CD8-positive, alpha-beta memory T cell (primary cell): ENCODE results near the gene SREK1IP1. TPM values are rescaled to one million over a fixed set of nuclear protein-coding genes. Genes with fewer than 3 reads are reported as not detected.

Experiments
- CTCF ChIA-PET: fragments of 350-600 bp; sonication (Branson Sonifier 250); formaldehyde crosslinking; loops from one replicate; lab custom pipeline; 2021; ENCODE audit warnings: antibody characterized with exemption; lab: Charles Lee
- POLR2A ChIA-PET: fragments of 350-600 bp; sonication (Branson Sonifier 250); formaldehyde crosslinking; loops from one replicate; lab custom pipeline; 2021; ENCODE audit warnings: antibody characterized with exemption; lab: Charles Lee
- DNase-seq, 5 donors: peaks; one replicate each; pipeline versions ENCODE4 v3.0.0 to v3.0.0-alpha.2; 2020 to 2022; ENCODE audit warnings: mixed read lengths in 1 of 5
- H3K27ac ChIP-seq: one replicate; pipeline ENCODE4 v1.7.0; 2013; ENCODE audit warnings: low read depth, mild to moderate bottlenecking, low read length, moderate library complexity
- H3K27me3 ChIP-seq: 2 replicates; pipeline ENCODE4 v1.7.0; 2013; ENCODE audit warnings: low read length, mild to moderate bottlenecking; ENCODE audit not compliant: insufficient read depth, poor library complexity, severe bottlenecking
- H3K36me3 ChIP-seq: 2 replicates; pipeline ENCODE4 v1.7.0; 2013; ENCODE audit warnings: mild to moderate bottlenecking, low read length, moderate library complexity; ENCODE audit not compliant: insufficient read depth
- H3K4me1 ChIP-seq: 2 replicates; pipeline ENCODE4 v1.7.0; 2013; ENCODE audit warnings: mild to moderate bottlenecking, low read length, moderate library complexity; ENCODE audit not compliant: insufficient read depth
- H3K4me3 ChIP-seq: 2 replicates; pipeline ENCODE4 v1.7.0; 2013; ENCODE audit warnings: mild to moderate bottlenecking, low read length
- H3K9me3 ChIP-seq: 2 replicates; pipeline ENCODE4 v1.7.0; 2013; ENCODE audit warnings: mild to moderate bottlenecking, low read length
- H3K27ac Mint-ChIP-seq, 8 donors: one replicate each; pipeline ENCODE4 v1.8.0; 2020 to 2021; ENCODE audit warnings: mixed read lengths in 8 of 8, mild to moderate bottlenecking in 6 of 8, inconsistent platforms in 3 of 8, moderate library complexity in 3 of 8
- H3K27me3 Mint-ChIP-seq, 2 donors: one replicate each; pipeline ENCODE4 v1.8.0; 2020 to 2021; ENCODE audit warnings: mixed read lengths in 2 of 2, mild to moderate bottlenecking in 1 of 2, moderate library complexity in 1 of 2
- H3K36me3 Mint-ChIP-seq, 3 donors: one replicate each; pipeline ENCODE4 v1.8.0; 2020 to 2021; ENCODE audit warnings: mixed read lengths in 3 of 3, inconsistent platforms in 1 of 3, mild to moderate bottlenecking in 1 of 3
- H3K4me1 Mint-ChIP-seq, 3 donors: one replicate each; pipeline ENCODE4 v1.8.0; 2020 to 2021; ENCODE audit warnings: mixed read lengths in 3 of 3, inconsistent platforms in 1 of 3, mild to moderate bottlenecking in 1 of 3
- H3K4me3 Mint-ChIP-seq, 7 donors: one replicate each; pipeline ENCODE4 v1.8.0; 2020 to 2021; ENCODE audit warnings: mixed read lengths in 7 of 7, mild to moderate bottlenecking in 6 of 7, moderate library complexity in 4 of 7, inconsistent platforms in 2 of 7
- H3K9me3 Mint-ChIP-seq, 5 donors: one replicate each; pipeline ENCODE4 v1.8.0; 2020 to 2022; ENCODE audit warnings: mixed read lengths in 5 of 5, mild to moderate bottlenecking in 3 of 5, moderate library complexity in 2 of 5, inconsistent platforms in 1 of 5
- polyA plus RNA-seq: library from polyadenylated mRNA; unstranded; fragments of 300-500 nt; fragmentation: Illumina TruSeq; gene quantifications from one replicate; pipeline ENCODE4 v1.2.3, GENCODE V29; 2021
- total RNA-seq, 2 experiments: library from RNA; stranded (reverse); gene quantifications; one replicate each; pipeline ENCODE4 v1.2.3, GENCODE V29; 2021

SREK1IP1 gene
- total RNA-seq: 10 to 100 TPM; 27.3 to 28.2 TPM
- 27.7 TPM for polyA plus RNA-seq

DNA sequence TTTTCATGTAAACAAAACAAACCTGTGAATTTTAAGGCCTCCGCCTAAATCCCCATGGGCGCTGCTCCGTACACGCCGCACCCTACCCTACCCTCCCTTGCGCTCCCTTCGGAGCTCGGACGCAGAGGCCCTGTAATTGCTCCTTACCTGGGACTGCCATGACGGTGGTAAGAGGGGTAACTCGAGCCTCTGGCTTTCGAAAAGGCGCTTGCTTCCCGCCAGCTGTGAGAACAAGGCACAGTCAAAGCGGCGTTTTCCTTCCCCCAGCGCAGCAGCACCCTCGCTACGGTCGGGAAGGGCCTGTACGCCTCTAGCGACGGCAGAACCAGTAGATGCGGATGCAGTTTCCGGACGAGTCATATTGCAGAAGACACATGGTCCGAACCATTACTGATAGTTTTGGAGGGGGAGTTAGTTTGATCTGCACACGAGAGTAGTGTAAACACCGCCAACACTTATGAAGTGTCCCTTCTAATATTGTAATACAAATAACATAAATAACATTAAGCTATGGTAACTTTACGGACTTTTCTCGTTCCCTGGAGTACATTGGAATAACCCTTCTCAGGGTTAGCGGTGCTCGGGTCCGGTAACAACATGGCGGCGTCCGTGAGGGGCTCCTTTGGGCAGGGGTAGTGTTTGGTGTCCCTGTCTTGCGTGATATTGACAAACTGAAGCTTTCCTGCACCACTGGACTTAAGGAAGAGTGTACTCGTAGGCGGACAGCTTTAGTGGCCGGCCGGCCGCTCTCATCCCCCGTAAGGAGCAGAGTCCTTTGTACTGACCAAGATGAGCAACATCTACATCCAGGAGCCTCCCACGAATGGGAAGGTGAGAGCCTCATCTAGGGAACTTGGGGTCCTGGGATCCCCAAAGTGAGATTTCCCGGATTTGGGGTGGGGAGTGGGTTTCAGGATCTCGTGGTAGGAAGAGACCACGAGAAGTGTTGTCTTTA is at the start of gene SREK1IP1, which contains the start of gene CWC27:
Gene SREK1IP1 (minus strand): TSS at position 334 of the 955 bp plus-strand sequence. CDS start 174 bp downstream, at position 160.
Gene CWC27 (plus strand): TSS at position 573 of the 955 bp plus-strand sequence. CDS start 217 bp downstream, at position 790.
- peak within 1 kb of the TSS; percentile 93 for H3K27ac ChIP-seq
- DNase-seq: peak; percentile 62 to 88 (median 79)
- Mint-ChIP-seq H3K4me1 (peaks cover 64 to 83% (median 77%) of the 10 kb centered on the region in 3 donors), H3K27ac (peak within 1 kb of the TSS; percentile 86 to 100 (median 97)), H3K27me3 (no peaks in the 10 kb centered on the region), H3K9me3 (no peaks in the 10 kb centered on the region), H3K36me3 (peaks cover 0 to 29% (median 6%) of the 10 kb centered on the region in 3 donors), H3K4me3 (peak within 1 kb of the TSS; percentile 93 to 100 (median 99))
- H3K9me3 ChIP-seq: no peaks in the 10 kb centered on the region
- H3K4me1 ChIP-seq: peaks cover 34% of the 10 kb centered on the region
- ChIA-PET CTCF (interaction anchor here (0.7 to 1.7 kb wide), 6 partner anchors 10 to 715 kb away, joined by 3 to 5 read pairs (median 3); no protein-coding TSS in a partner anchor), POLR2A (interaction anchor here (0.6 to 2.5 kb wide), 5 partner anchors 10 to 795 kb away, joined by 3 to 10 read pairs (median 3); partner anchors contain the start of genes CENPK and PPWD1)
- H3K4me3 ChIP-seq: peak within 1 kb of the TSS; percentile 92
- no peaks in the 10 kb centered on the region for H3K36me3 ChIP-seq
- no peaks in the 10 kb centered on the region for H3K27me3 ChIP-seq

DNA sequence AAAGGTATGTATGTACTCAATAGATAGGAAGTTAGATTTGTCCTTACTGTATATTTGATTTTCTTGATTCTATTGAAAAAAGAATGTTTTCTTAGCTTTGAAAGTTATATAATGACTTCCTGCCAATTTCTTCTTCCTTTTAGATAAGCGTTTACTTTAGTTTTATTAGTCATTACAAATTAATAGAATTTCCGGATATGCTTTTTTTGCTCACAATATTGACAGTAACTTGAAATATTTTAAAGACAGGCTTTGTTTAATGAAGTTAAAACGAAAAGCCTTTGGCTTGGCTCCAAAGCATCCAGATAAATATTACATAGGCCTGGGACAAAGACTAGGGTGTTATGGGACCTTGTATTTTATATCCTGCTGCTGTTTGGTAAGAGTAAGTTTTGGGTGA is 49.8 kb upstream of the SREK1IP1 start:
- no peaks in the 10 kb centered on the region for H3K27me3 Mint-ChIP-seq
- peaks cover 7 to 16% (median 10%) of the 10 kb centered on the region in 3 donors for H3K4me1 Mint-ChIP-seq
- POLR2A ChIA-PET: no interaction called here
- Histone ChIP-seq H3K27me3 (no peaks in the 10 kb centered on the region), H3K36me3 (no peaks in the 10 kb centered on the region), H3K9me3 (no peaks in the 10 kb centered on the region), H3K4me1 (no peaks in the 10 kb centered on the region), H3K27ac (no peak overlapping the region), H3K4me3 (no peak overlapping the region)
- DNase-seq: no peak
- no peak overlapping the region for H3K27ac Mint-ChIP-seq
- no peak overlapping the region for H3K4me3 Mint-ChIP-seq
- no peaks in the 10 kb centered on the region for H3K9me3 Mint-ChIP-seq
- peaks cover 4 to 33% (median 18%) of the 10 kb centered on the region in 3 donors for H3K36me3 Mint-ChIP-seq
- CTCF ChIA-PET: no interaction called here

DNA sequence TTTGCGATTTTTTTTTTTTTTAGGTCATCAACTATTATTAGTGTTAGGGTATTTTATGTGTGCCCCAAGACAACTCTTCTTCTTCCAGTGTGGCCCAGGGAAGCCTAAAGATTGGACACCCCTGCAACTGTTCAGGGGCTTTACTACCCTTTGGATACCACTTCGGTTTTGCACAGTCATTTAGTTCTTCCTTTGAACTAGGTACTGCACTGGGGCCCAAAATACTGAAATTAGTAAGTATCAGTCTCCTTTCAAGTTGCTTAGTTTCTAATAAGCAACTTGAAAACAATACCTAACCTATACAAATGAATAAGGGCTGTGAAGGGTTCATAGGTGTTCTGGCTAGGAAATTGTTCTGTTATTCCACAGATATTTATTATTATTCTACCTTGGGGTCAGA is 45.6 kb upstream of the SREK1IP1 start:
- H3K4me1 Mint-ChIP-seq: peaks cover 0 to 6% (median 0%) of the 10 kb centered on the region in 3 donors
- no peaks in the 10 kb centered on the region for H3K9me3 Mint-ChIP-seq
- H3K36me3 ChIP-seq: no peaks in the 10 kb centered on the region
- ChIA-PET CTCF (interaction anchor here (6.4 kb wide), 1 partner anchor 669 kb away, joined by 41 read pairs; the partner anchor contains the start of gene ADAMTS6), POLR2A (no interaction called here)
- peak overlapping the region in 1 of 8 donors; percentile 10 for H3K27ac Mint-ChIP-seq
- peaks cover 0 to 28% (median 15%) of the 10 kb centered on the region in 3 donors for H3K36me3 Mint-ChIP-seq
- no peaks in the 10 kb centered on the region for H3K9me3 ChIP-seq
- H3K4me3 Mint-ChIP-seq: no peak overlapping the region
- no peaks in the 10 kb centered on the region for H3K27me3 ChIP-seq
- DNase-seq: no peak
- H3K27ac ChIP-seq: no peak overlapping the region
- no peak overlapping the region for H3K4me3 ChIP-seq
- no peaks in the 10 kb centered on the region for H3K27me3 Mint-ChIP-seq
- no peaks in the 10 kb centered on the region for H3K4me1 ChIP-seq

DNA sequence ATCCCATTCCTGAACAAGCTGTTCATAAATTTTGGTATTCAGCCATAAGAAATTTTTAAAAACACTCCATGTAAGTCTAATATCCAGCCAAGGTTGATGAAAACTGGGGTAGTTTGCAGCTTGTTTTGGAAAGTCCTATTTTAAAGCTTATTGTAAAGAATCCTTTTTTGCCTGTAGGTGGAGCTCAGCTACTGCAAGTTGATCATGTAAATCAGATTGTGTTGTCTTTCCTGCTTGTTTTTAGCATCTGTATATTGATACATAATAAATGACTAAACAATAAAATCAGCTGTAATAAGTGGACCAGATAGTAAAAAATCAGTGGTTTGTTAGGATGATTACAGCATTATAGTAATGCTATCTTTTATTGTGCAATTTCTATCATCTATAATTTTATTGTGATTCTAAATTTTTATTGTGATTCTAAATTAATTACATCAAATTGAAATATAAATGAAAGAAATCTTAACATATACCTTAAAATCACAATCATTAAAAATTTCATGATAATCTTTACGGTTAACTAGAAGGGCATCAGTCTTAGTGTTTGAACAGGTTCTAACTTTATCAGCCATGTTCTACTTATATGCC is 42.7 kb upstream of the SREK1IP1 start:
- H3K4me3 Mint-ChIP-seq: no peak overlapping the region
- H3K9me3 Mint-ChIP-seq: no peaks in the 10 kb centered on the region
- H3K27ac ChIP-seq: no peak overlapping the region
- no peaks in the 10 kb centered on the region for H3K4me1 Mint-ChIP-seq
- no peaks in the 10 kb centered on the region for H3K36me3 ChIP-seq
- no peaks in the 10 kb centered on the region for H3K4me1 ChIP-seq
- H3K27me3 Mint-ChIP-seq: no peaks in the 10 kb centered on the region
- ChIA-PET CTCF (interaction anchor here (0.8 to 6.4 kb wide), 4 partner anchors 292 to 1946 kb away, joined by 3 to 41 read pairs (median 5); partner anchors contain the start of gene ADAMTS6), POLR2A (interaction anchor here (1.0 kb wide), 1 partner anchor 672 kb away, joined by 6 read pairs; no protein-coding TSS in a partner anchor)
- H3K9me3 ChIP-seq: no peaks in the 10 kb centered on the region
- no peak overlapping the region for H3K4me3 ChIP-seq
- DNase-seq: peak in 2 of 5 donors; percentile 21 to 26
- peak overlapping the region in 1 of 8 donors; percentile 32 for H3K27ac Mint-ChIP-seq
- H3K36me3 Mint-ChIP-seq: peaks cover 0 to 38% (median 16%) of the 10 kb centered on the region in 3 donors
- H3K27me3 ChIP-seq: no peaks in the 10 kb centered on the region

DNA sequence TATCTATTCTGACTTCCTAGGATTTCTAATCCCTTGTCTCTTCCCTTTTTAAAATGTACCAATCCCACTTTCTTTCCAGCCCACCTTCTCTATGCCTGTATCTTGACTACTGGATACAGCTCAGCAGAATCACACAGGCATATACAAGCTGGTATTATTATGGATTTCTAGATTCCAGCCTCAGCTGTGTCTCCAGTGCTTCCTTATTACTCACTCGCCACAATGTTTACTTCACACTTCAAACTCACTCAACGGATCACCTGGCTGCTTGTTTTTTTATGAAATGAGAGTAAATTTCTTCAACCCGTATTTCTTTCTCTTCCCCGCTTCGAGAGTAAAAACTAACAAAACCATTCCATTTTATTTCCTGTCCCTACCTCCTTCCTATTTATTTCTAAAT is 39.0 kb upstream of the SREK1IP1 start:
- peaks cover 0 to 25% (median 12%) of the 10 kb centered on the region in 3 donors for H3K36me3 Mint-ChIP-seq
- ChIA-PET POLR2A (no interaction called here), CTCF (no interaction called here)
- no peak overlapping the region for H3K4me3 ChIP-seq
- no peaks in the 10 kb centered on the region for H3K4me1 Mint-ChIP-seq
- H3K27me3 Mint-ChIP-seq: no peaks in the 10 kb centered on the region
- no peaks in the 10 kb centered on the region for H3K9me3 ChIP-seq
- H3K27ac ChIP-seq: no peak overlapping the region
- no peaks in the 10 kb centered on the region for H3K27me3 ChIP-seq
- no peak overlapping the region for H3K4me3 Mint-ChIP-seq
- DNase-seq: no peak
- no peaks in the 10 kb centered on the region for H3K9me3 Mint-ChIP-seq
- no peaks in the 10 kb centered on the region for H3K4me1 ChIP-seq
- peak overlapping the region in 1 of 8 donors; percentile 17 for H3K27ac Mint-ChIP-seq
- no peaks in the 10 kb centered on the region for H3K36me3 ChIP-seq

DNA sequence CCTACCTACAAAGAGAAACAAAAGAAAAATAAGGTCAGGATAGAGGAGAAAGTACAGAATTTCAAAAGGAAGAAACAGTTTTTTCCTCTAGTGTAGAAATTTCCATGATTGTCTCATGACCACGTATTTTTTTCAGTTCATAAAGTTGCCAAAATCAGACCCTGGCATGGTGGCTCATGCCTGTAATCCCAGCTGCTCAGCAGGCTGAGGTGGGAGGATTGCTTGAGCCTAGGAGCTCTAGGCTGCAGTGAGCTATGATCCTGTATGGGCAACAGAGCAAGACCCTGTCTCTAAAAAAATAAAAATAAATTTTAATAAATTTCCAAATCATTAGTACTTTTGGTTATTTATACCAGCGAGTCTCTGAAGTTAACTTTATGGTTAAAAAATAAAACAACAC is 38.0 kb upstream of the SREK1IP1 start:
- H3K4me3 ChIP-seq: no peak overlapping the region
- H3K4me1 ChIP-seq: no peaks in the 10 kb centered on the region
- Mint-ChIP-seq H3K27me3 (no peaks in the 10 kb centered on the region), H3K36me3 (peaks cover 0 to 25% (median 12%) of the 10 kb centered on the region in 3 donors), H3K27ac (no peak overlapping the region), H3K4me3 (no peak overlapping the region), H3K4me1 (no peaks in the 10 kb centered on the region), H3K9me3 (no peaks in the 10 kb centered on the region)
- ChIA-PET CTCF (no interaction called here), POLR2A (no interaction called here)
- H3K27ac ChIP-seq: no peak overlapping the region
- H3K9me3 ChIP-seq: no peaks in the 10 kb centered on the region
- DNase-seq: no peak
- H3K27me3 ChIP-seq: no peaks in the 10 kb centered on the region
- no peaks in the 10 kb centered on the region for H3K36me3 ChIP-seq

DNA sequence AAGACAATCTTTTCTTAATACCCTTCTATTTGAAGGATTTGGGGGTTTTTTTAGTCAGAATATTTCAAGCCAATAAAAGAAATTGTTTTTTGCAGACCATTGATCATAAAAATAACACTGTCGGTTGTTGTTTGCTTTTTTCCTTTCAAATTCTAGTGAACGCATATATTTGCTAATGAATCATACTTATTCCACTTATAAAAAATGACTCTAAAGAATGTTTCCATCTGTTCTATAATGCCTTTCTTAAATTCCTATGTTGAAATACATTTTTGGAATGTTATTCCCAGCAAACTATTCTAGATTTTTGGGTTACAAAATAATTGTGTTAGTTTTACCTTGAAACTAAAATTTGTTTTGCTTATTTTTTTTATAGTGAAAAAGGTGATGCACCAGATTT is 32.4 kb upstream of the SREK1IP1 start:
- Mint-ChIP-seq H3K27ac (no peak overlapping the region), H3K4me3 (no peak overlapping the region), H3K36me3 (peaks cover 0 to 26% (median 4%) of the 10 kb centered on the region in 3 donors), H3K27me3 (no peaks in the 10 kb centered on the region), H3K4me1 (peaks cover 0 to 2% (median 0%) of the 10 kb centered on the region in 3 donors), H3K9me3 (no peaks in the 10 kb centered on the region)
- DNase-seq: no peak
- no peaks in the 10 kb centered on the region for H3K27me3 ChIP-seq
- no peaks in the 10 kb centered on the region for H3K9me3 ChIP-seq
- no peak overlapping the region for H3K4me3 ChIP-seq
- H3K27ac ChIP-seq: no peak overlapping the region
- H3K4me1 ChIP-seq: no peaks in the 10 kb centered on the region
- ChIA-PET CTCF (no interaction called here), POLR2A (no interaction called here)
- H3K36me3 ChIP-seq: no peaks in the 10 kb centered on the region
